ENCODE measurements around the gene CAMK2D.
"Not testable (repeated sequence)": the region's sequence is repeated elsewhere in the genome, so short reads cannot be mapped to it uniquely, and the experiment has no call there.

CAMK2D gene

GRCh38 chr4:113687067-113687718, 74.3 kb downstream of the CAMK2D start:
- H3K27me3 ChIP-seq (replicated peaks; ENCODE audit: insufficient read depth, low read length) = no peaks in the 10 kb centered on the region
- no peaks in the 10 kb centered on the region for H3K9me2 ChIP-seq (replicated peaks; ENCODE audit: insufficient read depth, low read length)
- TF ChIP-seq EZH2 (optimal IDR thresholded peaks at IDR 0.05; ENCODE audit: low read depth, low read length) (no peak), EZH2phosphoT487 (IDR thresholded peaks at IDR 0.05; ENCODE audit: low read length) (no peak), CTCF (IDR thresholded peaks at IDR 0.05; ENCODE audit: low read length) (no peak)
- H3K27ac ChIP-seq (ENCODE audit: low read length) = no peak overlapping the region
- no peaks in the 10 kb centered on the region for H3K9me3 ChIP-seq (replicated peaks; ENCODE audit: insufficient read depth, low read length)
- no peak overlapping the region for H3K9ac ChIP-seq (ENCODE audit: low read length)
- H3K4me3 ChIP-seq (ENCODE audit: low read length) = no peak overlapping the region
- H3K36me3 ChIP-seq (replicated peaks; ENCODE audit: insufficient read depth, low read length) = no peaks in the 10 kb centered on the region
- DNase-seq = no peak
- H3F3A ChIP-seq (ENCODE audit: insufficient read depth, low read length) = peaks cover 25% of the 10 kb centered on the region
- H3K79me2 ChIP-seq (ENCODE audit: low read length) = no peaks in the 10 kb centered on the region
- H3K4me1 ChIP-seq (ENCODE audit: low read length) = peaks cover 26% of the 10 kb centered on the region
- no peak overlapping the region for H3K4me2 ChIP-seq (ENCODE audit: low read depth, low read length)
- no peaks in the 10 kb centered on the region for H4K20me1 ChIP-seq (ENCODE audit: insufficient read depth, low read length)
- no peak overlapping the region for H2AFZ ChIP-seq (ENCODE audit: low read length)

GRCh38 chr4:113685157-113685556, 76.4 kb downstream of the CAMK2D start:
- Histone ChIP-seq H3K4me1 (ENCODE audit: low read length) (peaks cover 26% of the 10 kb centered on the region), H3F3A (ENCODE audit: insufficient read depth, low read length) (peaks cover 25% of the 10 kb centered on the region), H3K27ac (ENCODE audit: low read length) (peak overlapping the region; percentile 57; the same call in 1 of the 2 replicates)
- not testable (repeated sequence) for H3K9me2 ChIP-seq (replicated peaks; ENCODE audit: insufficient read depth, low read length); H3K27me3 ChIP-seq (replicated peaks; ENCODE audit: insufficient read depth, low read length); H3K36me3 ChIP-seq (replicated peaks; ENCODE audit: insufficient read depth, low read length); H2AFZ ChIP-seq (ENCODE audit: low read length); H3K9me3 ChIP-seq (replicated peaks; ENCODE audit: insufficient read depth, low read length); H3K4me3 ChIP-seq (ENCODE audit: low read length); H3K9ac ChIP-seq (ENCODE audit: low read length); H4K20me1 ChIP-seq (ENCODE audit: insufficient read depth, low read length); H3K79me2 ChIP-seq (ENCODE audit: low read length); H3K4me2 ChIP-seq (ENCODE audit: low read depth, low read length); DNase-seq

- Histone ChIP-seq H3K27me3 (replicated peaks; ENCODE audit: insufficient read depth, low read length) (no peaks in the 10 kb centered on the region), H2AFZ (ENCODE audit: low read length) (no peak overlapping the region), H3K79me2 (ENCODE audit: low read length) (no peaks in the 10 kb centered on the region), H3K9me3 (replicated peaks; ENCODE audit: insufficient read depth, low read length) (no peaks in the 10 kb centered on the region), H3K36me3 (replicated peaks; ENCODE audit: insufficient read depth, low read length) (no peaks in the 10 kb centered on the region), H4K20me1 (ENCODE audit: insufficient read depth, low read length) (no peaks in the 10 kb centered on the region), H3K4me1 (ENCODE audit: low read length) (peaks cover 26% of the 10 kb centered on the region), H3K4me3 (ENCODE audit: low read length) (no peak overlapping the region), H3F3A (ENCODE audit: insufficient read depth, low read length) (peaks cover 25% of the 10 kb centered on the region), H3K27ac (ENCODE audit: low read length) (peak overlapping the region; percentile 57; the same call in 1 of the 2 replicates), H3K9ac (ENCODE audit: low read length) (no peak overlapping the region), H3K4me2 (ENCODE audit: low read depth, low read length) (peak overlapping the region; percentile 46; the same call in 1 of the 2 replicates), H3K9me2 (replicated peaks; ENCODE audit: insufficient read depth, low read length) (no peaks in the 10 kb centered on the region)
- DNase-seq = peak; percentile 46
- TF ChIP-seq CTCF (IDR thresholded peaks at IDR 0.05; ENCODE audit: low read length) (peak; percentile 44), EZH2phosphoT487 (IDR thresholded peaks at IDR 0.05; ENCODE audit: low read length) (no peak), EZH2 (optimal IDR thresholded peaks at IDR 0.05; ENCODE audit: low read depth, low read length) (no peak)
Measured at GRCh38 chr4:113684534-113685091, 76.9 kb downstream of the CAMK2D start.
